H9 (cell line): Measurements from ENCODE around the gene GPR62. TPM values are rescaled to one million over a fixed set of nuclear protein-coding genes. Genes with fewer than 3 reads are reported as not detected.

Experiments
- DNase-seq: peaks from one replicate; pipeline ENCODE4 v3.0.0-alpha.2; 2017
- H2AFZ ChIP-seq: one replicate; pipeline ENCODE4 v1.6.1; 2013; ENCODE audit warnings: mild to moderate bottlenecking, low read length, control low read depth, moderate library complexity
- H2AK5ac ChIP-seq: 2 replicates; pipeline ENCODE4 v1.6.1; 2013; ENCODE audit warnings: low read length, control low read depth, mixed read lengths; ENCODE audit not compliant: insufficient read length
- H2BK120ac ChIP-seq: one replicate; pipeline ENCODE4 v1.6.1; 2013; ENCODE audit warnings: low read depth, mild to moderate bottlenecking, low read length, control low read depth, inconsistent platforms; ENCODE audit not compliant: poor library complexity, severe bottlenecking
- H2BK12ac ChIP-seq: 2 replicates; pipeline ENCODE4 v1.6.1; 2013; ENCODE audit warnings: low read length, control low read depth, mixed read lengths, low read depth; ENCODE audit not compliant: insufficient read length
- H2BK15ac ChIP-seq: 2 replicates; pipeline ENCODE4 v1.6.1; 2013; ENCODE audit warnings: low read depth, low read length, control low read depth
- H2BK20ac ChIP-seq: one replicate; pipeline ENCODE4 v1.6.1; 2013; ENCODE audit warnings: low read depth, mild to moderate bottlenecking, low read length, control low read depth, inconsistent platforms; ENCODE audit not compliant: poor library complexity, severe bottlenecking
- H2BK5ac ChIP-seq: 2 replicates; pipeline ENCODE4 v1.6.1; 2013; ENCODE audit warnings: low read length, control low read depth, mixed read lengths; ENCODE audit not compliant: insufficient read length
- H3K14ac ChIP-seq: 2 replicates; pipeline ENCODE4 v1.6.1; 2013; ENCODE audit warnings: low read length, control low read depth; ENCODE audit not compliant: insufficient read depth
- H3K18ac ChIP-seq: 2 replicates; pipeline ENCODE4 v1.6.1; 2013; ENCODE audit warnings: low read depth, mild to moderate bottlenecking, mixed read lengths, low read length, control low read depth; ENCODE audit not compliant: insufficient read length
- H3K23ac ChIP-seq: 2 replicates; pipeline ENCODE4 v1.6.1; 2013; ENCODE audit warnings: low read length, control low read depth, mixed read lengths, low read depth; ENCODE audit not compliant: insufficient read length
- H3K23me2 ChIP-seq: 2 replicates; pipeline ENCODE4 v1.6.1; 2013; ENCODE audit warnings: low read depth, mild to moderate bottlenecking, mixed read lengths, low read length, control low read depth; ENCODE audit not compliant: insufficient read length, poor library complexity, severe bottlenecking
- H3K27ac ChIP-seq: 2 replicates; pipeline ENCODE4 v1.5.1; 2013; ENCODE audit warnings: low read length, control low read depth, mixed read lengths, low read depth; ENCODE audit not compliant: insufficient read length
- H3K27me3 ChIP-seq: 2 replicates; pipeline ENCODE4 v1.6.1; 2013; ENCODE audit warnings: low read length, control low read depth, inconsistent platforms; ENCODE audit not compliant: insufficient read depth
- H3K4ac ChIP-seq: 2 replicates; pipeline ENCODE4 v1.6.1; 2013; ENCODE audit warnings: low read depth, mild to moderate bottlenecking, control low read depth, inconsistent platforms, low read length, moderate library complexity
- H3K4me1 ChIP-seq: 2 replicates; pipeline ENCODE4 v1.6.1; 2013; ENCODE audit warnings: low read length, control low read depth, inconsistent platforms; ENCODE audit not compliant: insufficient read depth
- H3K4me2 ChIP-seq: 2 replicates; pipeline ENCODE4 v1.6.1; 2013; ENCODE audit warnings: low read length, control low read depth, mixed read lengths; ENCODE audit not compliant: insufficient read length, insufficient read depth
- H3K56ac ChIP-seq: 2 replicates; pipeline ENCODE4 v1.6.1; 2013; ENCODE audit warnings: low read depth, mild to moderate bottlenecking, mixed read lengths, low read length, control low read depth; ENCODE audit not compliant: insufficient read length
- H3K79me1 ChIP-seq: 2 replicates; pipeline ENCODE4 v1.6.1; 2013; ENCODE audit warnings: low read depth, mild to moderate bottlenecking, moderate library complexity, low read length, control low read depth, inconsistent platforms; ENCODE audit not compliant: insufficient read depth, poor library complexity, severe bottlenecking
- H3K79me2 ChIP-seq: 2 replicates; pipeline ENCODE4 v1.6.1; 2013; ENCODE audit warnings: low read length, control low read depth, inconsistent platforms; ENCODE audit not compliant: insufficient read depth
- H3K9ac ChIP-seq: 2 replicates; pipeline ENCODE4 v1.6.1; 2013; ENCODE audit warnings: low read length, control low read depth, mixed read lengths; ENCODE audit not compliant: insufficient read length; ENCODE audit errors: extremely low read depth
- H3K9me3 ChIP-seq: one replicate; pipeline ENCODE4 v1.6.1; 2013; ENCODE audit warnings: low read depth, low read length, inconsistent platforms; ENCODE audit not compliant: control insufficient read depth
- H3T11ph ChIP-seq: one replicate; pipeline ENCODE4 v1.6.1; 2013; ENCODE audit warnings: mild to moderate bottlenecking, low read length, control low read depth, inconsistent platforms
- H4K20me1 ChIP-seq: one replicate; pipeline ENCODE4 v1.6.1; 2013; ENCODE audit not compliant: control insufficient read depth, insufficient read length, insufficient read depth
- H4K5ac ChIP-seq: 2 replicates; pipeline ENCODE4 v1.6.1; 2013; ENCODE audit warnings: low read depth, mild to moderate bottlenecking, mixed read lengths, low read length, control low read depth; ENCODE audit not compliant: insufficient read length
- H4K8ac ChIP-seq: replicated peaks from 2 replicates; pipeline ENCODE4 v1.6.1; 2013; ENCODE audit warnings: low read length, control low read depth, mixed read lengths, low read depth; ENCODE audit not compliant: insufficient read length
- H4K91ac ChIP-seq: 2 replicates; pipeline ENCODE4 v1.6.1; 2013; ENCODE audit warnings: low read depth, mild to moderate bottlenecking, moderate library complexity, mixed read lengths, low read length, control low read depth; ENCODE audit not compliant: insufficient read length
- H3K27ac Mint-ChIP-seq, 3 experiments: 2 replicates in 2 of 3; 3 replicates in 1 of 3; pipeline ENCODE4 v1.8.0; 2020 to 2021; ENCODE audit warnings: mixed read lengths in 3 of 3, mild to moderate bottlenecking in 1 of 3, moderate library complexity in 1 of 3
- H3K27me3 Mint-ChIP-seq: 2 replicates; pipeline ENCODE4 v1.8.0; 2021; ENCODE audit warnings: low read depth, mild to moderate bottlenecking, moderate library complexity, mixed read lengths
- H3K36me3 Mint-ChIP-seq, 3 experiments: 2 replicates in 2 of 3; 3 replicates in 1 of 3; pipeline ENCODE4 v1.8.0; 2020 to 2021; ENCODE audit warnings: low read depth in 3 of 3, mixed read lengths in 3 of 3; ENCODE audit not compliant: insufficient read depth in 1 of 3
- H3K4me1 Mint-ChIP-seq, 2 experiments: 2 replicates each; pipeline ENCODE4 v1.8.0; 2020; ENCODE audit warnings: mixed read lengths in 2 of 2
- H3K4me3 Mint-ChIP-seq, 2 experiments: 2 replicates in 1 of 2; 3 replicates in 1 of 2; pipeline ENCODE4 v1.8.0; 2020 to 2021; ENCODE audit warnings: mild to moderate bottlenecking in 2 of 2, mixed read lengths in 2 of 2, moderate library complexity in 1 of 2
- H3K9me3 Mint-ChIP-seq, 2 experiments: 2 replicates in 1 of 2; 3 replicates in 1 of 2; pipeline ENCODE4 v1.8.0; 2020; ENCODE audit warnings: mild to moderate bottlenecking in 2 of 2, mixed read lengths in 2 of 2, moderate library complexity in 1 of 2
- CTCF ChIP-seq: fragments of 200-600 bp; sonication (generic); conservative IDR thresholded peaks from 3 replicates; pipeline ENCODE4 v1.8.0; 2021; ENCODE audit warnings: antibody characterized with exemption, mild to moderate bottlenecking
- WGBS: extraction: QIAGEN DNeasy Blood & Tissue Kit; methylation state at CpG from one replicate; pipeline ENCODE4 v1.1.7; 2013; ENCODE audit warnings: missing lambda C conversion rate, low lambda C conversion rate, mixed read lengths; ENCODE audit not compliant: insufficient read length; ENCODE audit errors: extremely low coverage; 5-methylcytosine and 5-hydroxymethylcytosine counted together
- total RNA-seq: library from RNA; stranded (reverse); gene quantifications from 2 replicates; pipeline ENCODE4 v1.2.1, GENCODE V29; 2021

GPR62 gene
- total RNA-seq, 1 experiment from 2014 or later: 0.13 TPM

- Histone ChIP-seq H2AFZ (no peak overlapping the region), H3K4me1 (no peaks in the 10 kb centered on the region), H3K18ac (no peak overlapping the region), H4K20me1 (no peaks in the 10 kb centered on the region), H2BK20ac (no peak overlapping the region), H4K5ac (no peak overlapping the region), H3K23ac (no peak overlapping the region), H2BK12ac (no peak overlapping the region), H2BK120ac (no peak overlapping the region), H3K79me1 (no peaks in the 10 kb centered on the region), H2BK5ac (no peak overlapping the region), H3K79me2 (no peaks in the 10 kb centered on the region), H3T11ph (no peak overlapping the region), H3K56ac (no peak overlapping the region), H3K9me3 (no peaks in the 10 kb centered on the region), H4K91ac (no peak overlapping the region), H2AK5ac (no peak overlapping the region), H3K4me2 (no peak overlapping the region), H3K27me3 (peaks cover 21% of the 10 kb centered on the region), H3K27ac (no peak overlapping the region), H3K14ac (no peak overlapping the region), H3K4ac (no peak overlapping the region), H3K9ac (no peak overlapping the region), H2BK15ac (no peak overlapping the region), H3K23me2 (no peaks in the 10 kb centered on the region), H4K8ac (no peak overlapping the region)
- DNase-seq: no peak
- peaks cover 71% of the 10 kb centered on the region for H3K27me3 Mint-ChIP-seq
- no peak overlapping the region for H3K4me3 Mint-ChIP-seq
- no CpG with 5 or more reads among the region's 15 CpGs for WGBS
- H3K4me1 Mint-ChIP-seq: peaks cover 12 to 25% of the 10 kb centered on the region in 2 experiments
- H3K27ac Mint-ChIP-seq: no peak overlapping the region
- no peak for TF ChIP-seq CTCF
- no peaks in the 10 kb centered on the region for H3K36me3 Mint-ChIP-seq
- no peaks in the 10 kb centered on the region for H3K9me3 Mint-ChIP-seq
Measured at GRCh38 chr3:51957520-51958205, 2.5 kb downstream of the GPR62 start.
